T-helper 2 cell treated with Interferon-gamma antibody and Interleukin-4, amounts not matched to agents 100 ng/mL and 5 ng/mL, for 36 hours (primary cell): ENCODE measurements around the gene MIR17HG. TPM values are rescaled to one million over a fixed set of nuclear protein-coding genes. Genes with fewer than 3 reads are reported as not detected.
"Not testable (repeated sequence)": the region's sequence is repeated elsewhere in the genome, so short reads cannot be mapped to it uniquely, and the experiment has no call there.

Experiments used
- intact Hi-C: fragments of 100-400 bp; cut with micrococcal nuclease; formaldehyde crosslinking; loops from one replicate; pipeline ENCODE4 v1.15.1; 2023
- total RNA-seq: library from RNA; stranded (reverse); gene quantifications from 2 replicates; pipeline ENCODE4 v1.2.3, GENCODE V29; 2022

The MIR17HG gene
- total RNA-seq, result 9.8 and 10.1 TPM in 2 replicates

DNA sequence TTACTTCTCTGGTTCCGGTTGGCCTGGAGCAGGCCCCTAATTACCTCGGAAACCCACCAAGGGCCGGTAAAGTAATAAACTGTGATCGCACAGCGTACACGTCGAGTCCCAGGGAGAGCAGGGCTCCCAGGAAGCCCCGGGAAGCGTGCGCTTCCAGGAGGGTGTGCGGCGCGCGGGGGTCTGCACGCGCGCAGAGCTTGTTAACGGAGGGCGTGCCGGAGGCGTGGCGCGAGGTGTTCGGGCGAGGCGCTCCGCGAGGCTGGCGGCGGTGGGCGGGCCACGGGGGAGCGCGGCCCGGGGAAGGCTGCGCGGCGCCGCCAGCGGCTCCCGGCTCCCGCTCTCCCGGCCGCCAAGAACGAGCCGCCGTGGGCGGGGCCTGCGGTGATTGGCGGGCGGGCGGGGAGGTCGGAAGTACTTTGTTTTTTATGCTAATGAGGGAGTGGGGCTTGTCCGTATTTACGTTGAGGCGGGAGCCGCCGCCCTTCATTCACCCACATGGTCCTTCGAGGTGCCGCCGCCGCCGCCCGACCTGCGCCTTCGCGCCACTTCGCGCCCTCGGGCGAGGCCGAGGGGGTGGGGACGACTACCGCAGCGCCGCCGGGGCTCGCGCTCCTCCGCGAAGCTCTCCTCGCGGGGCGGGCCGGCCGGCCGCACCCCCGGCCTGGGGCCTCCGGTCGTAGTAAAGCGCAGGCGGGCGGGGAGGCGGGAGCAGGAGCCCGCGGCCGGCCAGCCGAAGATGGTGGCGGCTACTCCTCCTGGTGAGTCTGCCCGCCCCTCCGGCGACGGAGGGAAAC is at the start of gene MIR17HG:
Gene MIR17HG (plus strand): TSS at position 486 of the 794 bp plus-strand sequence.
- intact Hi-C loops, result loop anchor here (1.0 to 2.0 kb wide), 3 partner anchors 13 to 51 kb away; partner anchors contain the start of gene GPC5

- intact Hi-C loops, result no loop called here
Observed at GRCh38 chr13:91298060-91298459, 49.4 kb upstream of the MIR17HG start.

- intact Hi-C loops, result no loop called here
Observed at GRCh38 chr13:91302111-91302510, 45.4 kb upstream of the MIR17HG start.

DNA sequence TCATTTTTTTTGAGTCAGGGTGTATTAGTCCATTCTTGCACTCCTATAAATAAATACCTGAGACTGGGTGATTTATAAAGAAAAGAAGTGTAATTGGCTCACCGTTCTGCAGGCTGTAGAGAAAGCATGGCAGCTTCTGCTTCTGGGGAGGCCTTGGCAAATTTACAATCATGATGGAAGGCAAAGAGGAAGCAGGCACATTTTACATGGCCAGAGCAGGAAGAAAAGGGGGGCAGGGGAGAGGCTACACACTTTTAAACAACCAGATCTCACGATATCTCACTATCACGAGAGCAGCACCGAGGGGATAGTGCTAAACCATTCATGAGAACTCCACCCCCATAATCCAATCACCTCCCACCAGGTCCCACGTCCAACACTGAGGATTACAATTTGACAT is 44.5 kb upstream of the MIR17HG start:
- intact Hi-C loops, result no loop called here

- intact Hi-C loops, result no loop called here
Observed at GRCh38 chr13:91304741-91305140, 42.7 kb upstream of the MIR17HG start.

DNA sequence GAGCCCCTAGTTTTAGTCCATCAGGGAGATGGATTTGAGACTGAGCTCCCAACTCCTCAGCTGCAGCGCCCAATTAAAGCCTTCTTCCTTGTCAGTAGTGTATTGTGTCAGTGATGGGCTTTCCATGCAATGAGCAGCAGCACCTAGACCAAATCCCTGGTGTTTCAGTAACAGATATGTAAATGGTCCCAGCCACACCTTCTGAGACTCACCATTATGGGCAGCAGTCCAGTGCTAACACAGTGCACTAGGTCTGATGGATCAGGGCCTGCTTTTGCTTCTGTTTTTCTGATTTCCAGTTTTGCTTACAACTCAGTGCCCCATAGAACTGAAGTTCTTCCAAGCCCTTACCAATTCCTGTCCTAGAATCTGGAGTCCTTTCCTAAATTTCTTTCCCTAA is 41.8 kb upstream of the MIR17HG start:
- intact Hi-C loops, result no loop called here

GRCh38 chr13:91307887-91308286 is 39.6 kb upstream of the MIR17HG start:
- intact Hi-C loops, result no loop called here

- intact Hi-C loops, result no loop called here
Observed at GRCh38 chr13:91308299-91308698, 39.2 kb upstream of the MIR17HG start.

DNA sequence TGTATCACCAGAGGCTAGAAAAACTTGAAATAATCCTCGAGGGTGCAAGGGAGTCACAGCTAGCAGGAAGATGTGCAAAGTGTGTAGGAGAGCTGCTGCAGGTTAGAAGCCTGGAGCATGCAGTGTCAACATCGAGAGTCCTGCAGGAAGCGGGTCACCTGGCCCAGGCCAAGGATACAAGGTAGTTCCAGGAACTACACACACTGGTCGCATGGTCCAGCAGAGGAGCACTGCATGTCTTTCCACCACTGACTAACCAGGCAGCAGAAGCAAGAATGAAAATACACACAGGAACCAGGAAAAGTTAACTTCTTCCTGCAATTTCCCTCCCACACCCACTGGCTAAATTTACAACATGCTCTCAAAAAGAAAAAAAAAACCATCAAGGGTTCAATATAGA is 36.0 kb upstream of the MIR17HG start:
- intact Hi-C loops, result loop anchor here (5.0 kb wide), 1 partner anchor 411 kb away; no protein-coding TSS in a partner anchor

- intact Hi-C loops, result loop anchor here (2.0 to 5.0 kb wide), 2 partner anchors 86 to 410 kb away; partner anchors contain the start of gene GPC5
Observed at GRCh38 chr13:91312324-91312723, 35.2 kb upstream of the MIR17HG start.

DNA sequence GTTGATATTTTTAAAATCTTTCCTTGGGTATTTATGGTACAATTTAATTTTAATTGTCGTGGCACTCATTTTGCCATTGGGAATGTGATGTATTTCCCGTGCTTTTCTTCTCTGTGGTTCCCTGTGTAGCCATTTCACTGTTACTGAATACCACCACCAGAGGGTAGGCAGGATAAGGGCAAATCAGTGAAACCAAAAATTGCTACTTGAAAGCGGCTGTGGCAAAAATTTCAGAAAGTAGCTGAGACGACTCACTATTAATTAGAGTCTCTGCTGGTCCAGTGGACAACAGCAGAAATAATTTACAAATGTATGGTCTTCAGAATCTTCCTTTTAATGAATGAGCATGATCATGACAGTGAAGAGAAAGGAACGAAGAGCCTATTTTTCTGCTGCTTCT is 34.4 kb upstream of the MIR17HG start:
- intact Hi-C loops, result loop anchor here (1.0 to 5.0 kb wide), 4 partner anchors 36 to 409 kb away; partner anchors contain the start of gene GPC5

GRCh38 chr13:91313581-91313980 is 33.9 kb upstream of the MIR17HG start:
- intact Hi-C loops, result loop anchor here (1.0 to 5.0 kb wide), 4 partner anchors 36 to 409 kb away; partner anchors contain the start of gene GPC5

- intact Hi-C loops, result loop anchor here (5.0 kb wide), 1 partner anchor 407 kb away; no protein-coding TSS in a partner anchor
Observed at GRCh38 chr13:91314888-91315287, 32.6 kb upstream of the MIR17HG start.

GRCh38 chr13:91318886-91319285 is 28.6 kb upstream of the MIR17HG start:
- intact Hi-C loops, result no loop called here

DNA sequence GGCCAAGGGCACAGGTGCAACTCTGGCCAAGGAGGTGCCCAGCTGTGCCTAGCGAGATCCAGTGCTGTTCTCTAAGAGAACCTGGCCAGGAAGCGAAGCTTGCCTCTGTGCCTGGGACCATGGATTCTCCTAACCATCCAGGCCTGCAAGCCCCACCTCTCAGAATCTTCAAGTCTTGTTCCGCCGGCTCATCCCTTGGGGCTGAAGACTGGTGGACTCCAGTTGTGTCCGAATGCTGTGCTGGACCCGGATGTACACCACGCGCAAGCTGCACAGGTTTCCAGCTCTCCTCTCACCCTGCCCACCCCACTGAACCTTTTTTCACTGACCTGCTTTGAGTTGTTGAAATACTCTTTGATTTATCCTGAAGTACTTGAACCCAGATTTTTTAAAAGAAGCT is 27.5 kb upstream of the MIR17HG start:
- intact Hi-C loops, result no loop called here

GRCh38 chr13:91320990-91321389 is 26.5 kb upstream of the MIR17HG start:
- intact Hi-C loops, result not testable (repeated sequence)

DNA sequence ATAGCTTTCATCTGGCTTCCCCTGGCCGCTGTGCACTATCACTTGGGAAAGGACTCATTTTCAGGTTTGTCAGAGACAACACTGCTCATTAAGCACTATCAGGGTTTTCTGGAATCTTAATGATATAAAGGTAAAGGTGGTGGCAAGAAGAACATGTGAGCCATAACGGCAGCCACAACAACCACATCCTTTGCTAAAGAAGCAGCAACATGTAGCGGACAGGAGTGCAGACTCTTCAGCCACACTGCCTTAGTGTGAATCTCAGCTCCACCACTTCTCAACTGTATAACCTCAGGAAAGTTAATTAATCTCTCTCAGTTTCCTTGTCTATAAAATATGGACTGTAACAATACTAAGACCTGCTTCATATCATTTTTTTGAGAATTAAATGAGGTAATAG is 24.1 kb upstream of the MIR17HG start:
- intact Hi-C loops, result no loop called here

DNA sequence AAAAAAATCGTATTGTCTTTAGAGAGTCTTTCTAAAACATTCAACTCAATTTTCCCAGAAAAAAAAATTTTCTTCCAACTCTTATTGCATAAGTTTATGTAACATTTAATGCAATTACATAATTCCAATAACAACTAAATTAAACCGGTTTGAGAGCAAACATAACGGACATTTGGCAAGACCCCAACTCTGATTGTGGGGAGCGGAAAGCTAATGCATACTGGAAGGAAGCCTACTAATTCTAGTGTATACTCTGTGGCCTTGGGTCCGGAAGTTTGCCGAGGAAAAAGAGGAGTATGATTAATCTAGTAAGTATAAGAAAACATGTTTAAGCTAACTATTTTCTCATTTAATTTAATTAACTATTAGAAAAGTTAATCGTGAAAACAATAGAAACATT is 21.3 kb upstream of the MIR17HG start:
- intact Hi-C loops, result no loop called here

DNA sequence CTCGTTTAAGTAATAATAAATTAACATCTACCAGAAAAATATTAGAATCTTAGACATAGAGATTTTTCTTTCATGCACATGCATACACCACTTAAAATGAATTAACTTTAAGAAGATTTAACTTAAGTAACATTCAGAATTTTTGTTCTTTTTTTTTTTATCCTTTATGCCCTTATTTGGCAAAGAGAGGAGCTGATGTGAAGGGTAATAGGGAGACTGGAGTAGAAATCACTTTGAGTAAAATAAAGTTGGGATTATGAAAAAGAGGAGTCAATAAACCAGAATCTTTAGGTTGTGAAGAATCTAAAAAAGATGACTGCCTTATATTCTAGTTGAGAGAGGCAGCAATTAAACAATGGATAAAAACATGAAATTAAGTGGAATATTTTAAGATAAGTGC is 18.8 kb upstream of the MIR17HG start:
- intact Hi-C loops, result no loop called here

GRCh38 chr13:91329733-91330132 is 17.8 kb upstream of the MIR17HG start:
- intact Hi-C loops, result no loop called here

- intact Hi-C loops, result loop anchor here (1.0 kb wide), 1 partner anchor 16 kb away; the partner anchor contains the start of gene MIR17HG
Observed at GRCh38 chr13:91331047-91331915, 16.2 kb upstream of the MIR17HG start.

GRCh38 chr13:91346062-91346461 is 1.4 kb upstream of the MIR17HG start:
- intact Hi-C loops, result loop anchor here (2.0 kb wide), 1 partner anchor 15 kb away; no protein-coding TSS in a partner anchor
